Erythroblast (primary cell): ENCODE data around the gene BEX1.
"Not testable (repeated sequence)": the region's sequence is repeated elsewhere in the genome, so short reads cannot be mapped to it uniquely, and the experiment has no call there.

Source experiments
- GATA1 ChIP-seq: IDR thresholded peaks from 2 replicates; pipeline ENCODE4 v1.6.1; 2011; ENCODE audit warnings: low read depth, mild to moderate bottlenecking, control low read depth, low read length, moderate library complexity
- POLR2A ChIP-seq: IDR thresholded peaks from 2 replicates; pipeline ENCODE4 v1.6.1; 2011; ENCODE audit warnings: mild to moderate bottlenecking, low read length

- TF ChIP-seq POLR2A, GATA1: not testable (repeated sequence)
Measured at GRCh38 chrX:103103866-103104265, 39.9 kb upstream of the BEX1 start.
